ENCODE data around the gene GLIPR2.

GLIPR2 gene

DNA sequence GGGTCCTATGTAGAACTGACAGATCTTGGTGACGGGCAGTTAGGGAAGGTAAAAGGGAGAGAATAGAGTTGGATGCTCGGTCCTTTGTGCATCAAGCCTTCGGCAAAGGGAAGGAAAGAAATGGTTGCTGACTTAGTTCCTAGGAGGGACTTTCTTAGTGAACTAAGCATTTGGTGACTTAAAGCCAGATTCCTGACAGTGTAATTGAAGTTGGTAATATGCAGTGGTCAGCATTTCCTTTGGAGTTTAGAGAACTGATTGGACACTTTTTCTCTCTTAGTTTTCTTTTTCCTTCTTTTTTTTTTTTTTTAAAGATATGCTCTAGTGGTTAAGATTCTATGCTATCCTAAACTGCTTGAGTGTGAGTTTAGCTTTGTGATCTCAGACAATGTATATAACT is 56.5 kb downstream of the GLIPR2 start:
- H3K27ac ChIP-seq (ENCODE audit: extremely low read depth, low read depth, low read length): no peak overlapping the region
- POLR2A ChIA-PET: interaction anchor here (0.6 to 0.9 kb wide), 2 partner anchors 17 to 145 kb away, joined by 3 read pairs; no protein-coding TSS in a partner anchor
- 0 out of 2 replicates have a peak, but pooled peaks cover 6% of the 10 kb centered on the region for H3K4me1 ChIP-seq (ENCODE audit: control insufficient read depth, insufficient read depth, low read length)
- H3K36me3 ChIP-seq (ENCODE audit: control insufficient read depth in 2 of 2, insufficient read depth in 1 of 2, low read length in 2 of 2): peaks cover 3 to 37% of the 10 kb centered on the region in 2 experiments; a peak in 2 of 3 replicates
- no peaks in the 10 kb centered on the region for H3K9me3 ChIP-seq (ENCODE audit: control insufficient read depth, insufficient read depth, low read depth, low read length)
- TF ChIP-seq, protein P1, sequence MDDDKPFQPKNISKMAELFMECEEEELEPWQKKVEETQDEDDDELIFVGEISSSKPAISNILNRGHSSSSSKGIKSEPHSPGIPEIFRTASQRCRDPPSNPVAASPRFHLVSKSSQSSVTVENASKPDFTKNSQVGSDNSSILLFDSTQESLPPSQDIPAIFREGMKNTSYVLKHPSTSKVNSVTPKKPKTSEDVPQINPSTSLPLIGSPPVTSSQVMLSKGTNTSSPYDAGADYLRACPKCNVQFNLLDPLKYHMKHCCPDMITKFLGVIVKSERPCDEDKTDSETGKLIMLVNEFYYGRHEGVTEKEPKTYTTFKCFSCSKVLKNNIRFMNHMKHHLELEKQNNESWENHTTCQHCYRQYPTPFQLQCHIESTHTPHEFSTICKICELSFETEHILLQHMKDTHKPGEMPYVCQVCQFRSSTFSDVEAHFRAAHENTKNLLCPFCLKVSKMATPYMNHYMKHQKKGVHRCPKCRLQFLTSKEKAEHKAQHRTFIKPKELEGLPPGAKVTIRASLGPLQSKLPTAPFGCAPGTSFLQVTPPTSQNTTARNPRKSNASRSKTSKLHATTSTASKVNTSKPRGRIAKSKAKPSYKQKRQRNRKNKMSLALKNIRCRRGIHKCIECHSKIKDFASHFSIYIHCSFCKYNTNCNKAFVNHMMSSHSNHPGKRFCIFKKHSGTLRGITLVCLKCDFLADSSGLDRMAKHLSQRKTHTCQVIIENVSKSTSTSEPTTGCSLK (tag by site-specific recombination; IDR thresholded peaks at IDR 0.05): no peak
- TF ChIP-seq ZNF324 (tag by site-specific recombination; IDR thresholded peaks at IDR 0.05): no peak
- H3K4me3 ChIP-seq (ENCODE audit: low read depth, low read length): peak overlapping the region; percentile 21
- CTCF ChIA-PET: interaction anchor here (0.5 to 2.1 kb wide), 5 partner anchors 9 to 136 kb away, joined by 3 to 7 read pairs (median 4); no protein-coding TSS in a partner anchor

DNA sequence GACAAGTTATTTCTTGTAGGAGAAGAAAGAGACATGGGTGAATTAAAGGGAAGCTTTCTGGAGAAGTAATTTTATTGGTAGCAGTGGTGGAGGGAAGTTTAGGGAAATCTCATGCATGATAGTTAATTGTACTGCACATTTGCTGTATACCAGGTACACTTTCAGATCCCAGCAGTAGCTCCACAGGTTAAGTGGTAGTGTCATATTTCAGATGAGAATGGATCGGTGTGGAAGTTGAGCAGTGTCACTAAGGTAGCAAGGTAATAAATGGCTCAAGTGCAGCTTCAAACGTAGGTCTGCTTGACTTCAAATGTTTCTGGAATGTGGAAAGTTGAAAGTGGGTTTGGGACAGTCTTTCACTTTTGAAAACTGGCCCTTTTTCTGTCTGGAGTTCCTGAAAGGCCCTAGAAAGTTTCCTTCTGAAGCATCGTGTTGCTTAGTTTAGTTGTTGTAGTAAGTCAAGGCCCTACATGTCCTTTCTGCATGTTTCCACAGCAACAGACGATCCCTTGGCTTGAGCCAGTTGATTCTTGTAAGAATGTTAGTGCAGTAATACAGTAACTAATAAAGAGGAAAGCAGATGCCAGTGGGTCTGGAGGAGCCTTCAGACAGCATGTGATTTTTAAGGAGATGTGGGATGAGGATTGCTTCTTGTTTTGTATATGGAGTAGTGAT is 57.9 kb downstream of the GLIPR2 start:
- no peaks in the 10 kb centered on the region for H3K9me3 ChIP-seq (ENCODE audit: control insufficient read depth, insufficient read depth, low read depth, low read length)
- no peak overlapping the region for H3K27ac ChIP-seq (ENCODE audit: extremely low read depth, low read depth, low read length)
- H3K4me1 ChIP-seq (ENCODE audit: control insufficient read depth, insufficient read depth, low read length): 0 out of 2 replicates have a peak, but pooled peaks cover 6% of the 10 kb centered on the region
- peak; percentile 68 for TF ChIP-seq PRDM1 (tag by site-specific recombination; IDR thresholded peaks at IDR 0.05)
- no peak for TF ChIP-seq ZNF624 (tag by site-specific recombination; IDR thresholded peaks at IDR 0.05)
- TF ChIP-seq SCRT2 (tag by site-specific recombination; IDR thresholded peaks at IDR 0.05): peak; percentile 80
- peak; percentile 50; the same call in 1 of the 2 replicates for TF ChIP-seq SCRT1 (tag by site-specific recombination; IDR thresholded peaks at IDR 0.05; ENCODE audit: borderline replicate concordance)
- peaks cover 15 to 51% of the 10 kb centered on the region in 2 experiments for H3K36me3 ChIP-seq (ENCODE audit: control insufficient read depth in 2 of 2, insufficient read depth in 1 of 2, low read length in 2 of 2)
- POLR2A ChIA-PET: no interaction called here
- H3K4me3 ChIP-seq (ENCODE audit: low read depth, low read length): no peak overlapping the region
- CTCF ChIA-PET: interaction anchor here (0.8 to 2.1 kb wide), 3 partner anchors 8 to 92 kb away, joined by 3 to 7 read pairs (median 3); no protein-coding TSS in a partner anchor

GRCh38 chr9:36204906-36205547 is 68.5 kb downstream of the GLIPR2 start:
- H3K36me3 ChIP-seq (ENCODE audit: control insufficient read depth in 2 of 2, insufficient read depth in 1 of 2, low read length in 2 of 2): peaks cover 37 to 100% of the 10 kb centered on the region in 2 experiments
- CTCF ChIA-PET: interaction anchor here (0.6 to 1.2 kb wide), 6 partner anchors 11 to 219 kb away, joined by 3 to 9 read pairs (median 3); no protein-coding TSS in a partner anchor
- H3K4me3 ChIP-seq (ENCODE audit: low read depth, low read length): no peak overlapping the region
- TF ChIP-seq, protein P2, sequence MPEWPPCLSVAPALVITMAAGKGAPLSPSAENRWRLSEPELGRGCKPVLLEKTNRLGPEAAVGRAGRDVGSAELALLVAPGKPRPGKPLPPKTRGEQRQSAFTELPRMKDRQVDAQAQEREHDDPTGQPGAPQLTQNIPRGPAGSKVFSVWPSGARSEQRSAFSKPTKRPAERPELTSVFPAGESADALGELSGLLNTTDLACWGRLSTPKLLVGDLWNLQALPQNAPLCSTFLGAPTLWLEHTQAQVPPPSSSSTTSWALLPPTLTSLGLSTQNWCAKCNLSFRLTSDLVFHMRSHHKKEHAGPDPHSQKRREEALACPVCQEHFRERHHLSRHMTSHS (tag by site-specific recombination; IDR thresholded peaks at IDR 0.05): no peak
- no peak for TF ChIP-seq ZNF26 (tag by site-specific recombination; IDR thresholded peaks at IDR 0.05)
- no peak for TF ChIP-seq PATZ1 (tag by site-specific recombination; IDR thresholded peaks at IDR 0.05)
- TF ChIP-seq ZNF624 (tag by site-specific recombination; IDR thresholded peaks at IDR 0.05): no peak
- TF ChIP-seq SP7 (tag by site-specific recombination; IDR thresholded peaks at IDR 0.05): no peak
- no peak for TF ChIP-seq ZNF221 (tag by site-specific recombination; IDR thresholded peaks at IDR 0.05; ENCODE audit: borderline replicate concordance)
- no peak for TF ChIP-seq ZBTB1 (tag by site-specific recombination; IDR thresholded peaks at IDR 0.05)
- no peak for TF ChIP-seq ZNF10 (tag by site-specific recombination; IDR thresholded peaks at IDR 0.05)
- TF ChIP-seq ZNF2 (tag by site-specific recombination; IDR thresholded peaks at IDR 0.05): no peak
- no peak for TF ChIP-seq BCL11A (tag by site-specific recombination; IDR thresholded peaks at IDR 0.05; ENCODE audit: low read depth)
- no peak for TF ChIP-seq ZFP41 (tag by site-specific recombination; IDR thresholded peaks at IDR 0.05; ENCODE audit: borderline replicate concordance)
- no peak for TF ChIP-seq ZNF114 (tag by site-specific recombination; IDR thresholded peaks at IDR 0.05)
- TF ChIP-seq ZNF707 (tag by site-specific recombination; IDR thresholded peaks at IDR 0.05): no peak
- no peak for TF ChIP-seq ZNF132 (tag by site-specific recombination; IDR thresholded peaks at IDR 0.05; ENCODE audit: borderline replicate concordance)
- no peak overlapping the region for H3K27ac ChIP-seq (ENCODE audit: extremely low read depth, low read depth, low read length)
- POLR2A ChIA-PET: interaction anchor here (2.0 kb wide), 1 partner anchor 14 kb away, joined by 10 read pairs; the partner anchor contains the start of gene CLTA
- no peaks in the 10 kb centered on the region for H3K9me3 ChIP-seq (ENCODE audit: control insufficient read depth, insufficient read depth, low read depth, low read length)
- no peaks in the 10 kb centered on the region for H3K4me1 ChIP-seq (ENCODE audit: control insufficient read depth, insufficient read depth, low read length)

Data from HEK293 (cell line).